ENCODE data around the gene SPOPL. TPM values are rescaled to one million over a fixed set of nuclear protein-coding genes. Genes with fewer than 3 reads are reported as not detected.

Gene SPOPL
- total and polyA plus RNA-seq, 2 of the 4 experiments (the other 2 are of a cell fraction), result 4.8 to 20.3 TPM

DNA sequence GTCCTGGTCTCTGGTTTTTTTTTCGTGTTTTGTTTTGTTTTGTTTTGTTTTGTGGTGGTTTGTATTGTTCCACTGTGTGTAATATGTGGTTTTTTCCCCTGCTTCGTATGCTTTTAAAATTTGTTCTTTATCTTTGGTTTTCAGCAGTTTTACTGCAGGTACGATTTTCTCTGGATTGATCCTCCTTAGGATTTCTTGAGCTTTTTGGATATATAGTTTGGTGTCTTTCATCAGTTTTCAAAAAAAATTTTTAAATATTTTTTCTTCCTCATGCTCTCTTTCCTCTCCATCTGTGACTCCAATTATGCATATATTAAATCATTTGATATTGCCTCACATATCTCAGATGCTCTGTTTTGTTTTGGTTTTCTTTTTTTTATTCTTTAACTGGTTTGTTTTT, 78.0 kb downstream of the SPOPL start:
- H3K4me3 ChIP-seq (ENCODE audit: insufficient read depth, low read depth, low read length), result no peak overlapping the region
- no peak overlapping the region for H4K5ac ChIP-seq (ENCODE audit: low read depth, low read length)
- H3K4ac ChIP-seq (ENCODE audit: low read depth, low read length), result no peak overlapping the region
- no peaks in the 10 kb centered on the region for H3K79me1 ChIP-seq (ENCODE audit: low read depth in 1 of 2, low read length in 2 of 2)
- no peak overlapping the region for H2BK20ac ChIP-seq (ENCODE audit: low read depth, low read length)
- H3K9me1 ChIP-seq (ENCODE audit: insufficient read depth, low read length), result no peaks in the 10 kb centered on the region
- H2AK9ac ChIP-seq (replicated peaks; ENCODE audit: low read depth, low read length, poor library complexity), result no peak overlapping the region
- no peak overlapping the region for H3K18ac ChIP-seq (ENCODE audit: low read depth, low read length)
- ChIA-PET CTCF (interaction anchor here (0.6 kb wide), 1 partner anchor 38 kb away, joined by 6 read pairs; no protein-coding TSS in a partner anchor), POLR2A (ENCODE audit: unreplicated experiment) (no interaction called here)
- H3K23ac ChIP-seq (ENCODE audit: low read depth, low read length), result no peak overlapping the region
- no peaks in the 10 kb centered on the region for H4K20me1 ChIP-seq (ENCODE audit: insufficient read depth, low read length)
- no peaks in the 10 kb centered on the region for H3K27me3 ChIP-seq (ENCODE audit: control insufficient read depth, insufficient read depth, low read length)
- DNase-seq (no peak), ATAC-seq (ENCODE audit: low read depth) (no peak)
- no peaks in the 10 kb centered on the region for H3K36me3 ChIP-seq (ENCODE audit: control insufficient read depth, insufficient read depth, low read length)
- no peak overlapping the region for H2BK120ac ChIP-seq (ENCODE audit: low read depth, low read length)
- no peak overlapping the region for H3K9ac ChIP-seq (ENCODE audit: low read depth, low read length)
- no CpG with 5 or more reads among the region's 3 CpGs for WGBS, 2 experiments (ENCODE audit: extremely low coverage in 2 of 2, insufficient read length in 1 of 2)
- no peak overlapping the region for H3K14ac ChIP-seq (replicated peaks; ENCODE audit: low read depth, low read length)
- no peak overlapping the region for H3K27ac ChIP-seq (ENCODE audit: insufficient read depth, low read length)
- H2BK15ac ChIP-seq (ENCODE audit: low read depth, low read length), result no peak overlapping the region
- no peak overlapping the region for H4K8ac ChIP-seq (ENCODE audit: low read depth in 2 of 2, low read length in 2 of 2)
- no peak overlapping the region for H4K91ac ChIP-seq (ENCODE audit: insufficient read depth, low read depth, low read length)
- intact Hi-C loops (cut with micrococcal nuclease), result no loop called here
- no peak overlapping the region for H2AK5ac ChIP-seq (ENCODE audit: low read depth, low read length)
- no peak overlapping the region for H3K56ac ChIP-seq (ENCODE audit: extremely low read depth, insufficient read depth, low read length)
- BruUV-seq (replicated peaks), result no TSS peak
- in situ Hi-C loops (cut with MboI; ENCODE audit: low sequenced_read_pairs), result no loop called here
- H2BK5ac ChIP-seq (ENCODE audit: low read depth, low read length, poor library complexity, severe bottlenecking), result no peak overlapping the region
- H2AFZ ChIP-seq (replicated peaks; ENCODE audit: low read length, poor library complexity), result no peak overlapping the region
- H3K4me2 ChIP-seq (ENCODE audit: low read depth, low read length), result no peak overlapping the region
- no peaks in the 10 kb centered on the region for H3K4me1 ChIP-seq (ENCODE audit: control insufficient read depth, insufficient read depth, low read length)
- no peaks in the 10 kb centered on the region for H3K9me3 ChIP-seq (ENCODE audit: control insufficient read depth, insufficient read depth, low read length)
- TF ChIP-seq, protein P1, sequence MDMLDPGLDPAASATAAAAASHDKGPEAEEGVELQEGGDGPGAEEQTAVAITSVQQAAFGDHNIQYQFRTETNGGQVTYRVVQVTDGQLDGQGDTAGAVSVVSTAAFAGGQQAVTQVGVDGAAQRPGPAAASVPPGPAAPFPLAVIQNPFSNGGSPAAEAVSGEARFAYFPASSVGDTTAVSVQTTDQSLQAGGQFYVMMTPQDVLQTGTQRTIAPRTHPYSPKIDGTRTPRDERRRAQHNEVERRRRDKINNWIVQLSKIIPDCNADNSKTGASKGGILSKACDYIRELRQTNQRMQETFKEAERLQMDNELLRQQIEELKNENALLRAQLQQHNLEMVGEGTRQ (IDR thresholded peaks at IDR 0.05; ENCODE audit: low read depth, low read length), result no peak
- TF ChIP-seq NFE2L2 (IDR thresholded peaks at IDR 0.05; ENCODE audit: low read depth, low read length) (no peak), BHLHE40 (IDR thresholded peaks at IDR 0.05; ENCODE audit: low read depth, low read length) (no peak), MXI1 (IDR thresholded peaks at IDR 0.05; ENCODE audit: borderline replicate concordance, low read depth, low read length) (no peak), SMC3 (IDR thresholded peaks at IDR 0.05; ENCODE audit: low read depth, low read length) (no peak)
- TF ChIP-seq, protein P2, sequence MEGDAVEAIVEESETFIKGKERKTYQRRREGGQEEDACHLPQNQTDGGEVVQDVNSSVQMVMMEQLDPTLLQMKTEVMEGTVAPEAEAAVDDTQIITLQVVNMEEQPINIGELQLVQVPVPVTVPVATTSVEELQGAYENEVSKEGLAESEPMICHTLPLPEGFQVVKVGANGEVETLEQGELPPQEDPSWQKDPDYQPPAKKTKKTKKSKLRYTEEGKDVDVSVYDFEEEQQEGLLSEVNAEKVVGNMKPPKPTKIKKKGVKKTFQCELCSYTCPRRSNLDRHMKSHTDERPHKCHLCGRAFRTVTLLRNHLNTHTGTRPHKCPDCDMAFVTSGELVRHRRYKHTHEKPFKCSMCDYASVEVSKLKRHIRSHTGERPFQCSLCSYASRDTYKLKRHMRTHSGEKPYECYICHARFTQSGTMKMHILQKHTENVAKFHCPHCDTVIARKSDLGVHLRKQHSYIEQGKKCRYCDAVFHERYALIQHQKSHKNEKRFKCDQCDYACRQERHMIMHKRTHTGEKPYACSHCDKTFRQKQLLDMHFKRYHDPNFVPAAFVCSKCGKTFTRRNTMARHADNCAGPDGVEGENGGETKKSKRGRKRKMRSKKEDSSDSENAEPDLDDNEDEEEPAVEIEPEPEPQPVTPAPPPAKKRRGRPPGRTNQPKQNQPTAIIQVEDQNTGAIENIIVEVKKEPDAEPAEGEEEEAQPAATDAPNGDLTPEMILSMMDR (conservative IDR thresholded peaks at IDR 0.05; ENCODE audit: low read depth, low read length), result no peak
- dilution Hi-C loops (cut with HindIII; ENCODE audit: low sequenced_read_pairs, unreplicated experiment), result no loop called here
